Stomach (tissue), 4 donors: Measurements from ENCODE around the gene DCDC1.

Source experiments
- EP300 ChIP-seq: sonication (generic); formaldehyde crosslinking; IDR thresholded peaks from one replicate; pipeline ENCODE4 v1.6.1; 2017; ENCODE audit warnings: antibody characterized with exemption
- TF ChIP-seq, protein P1 (sequence below), 7 experiments: fragments of 450-650 bp in 4 of 7; fragments of 200-600 bp in 3 of 7; sonication (generic) in 3 of 7; IDR thresholded peaks; one replicate each; pipeline ENCODE4 v1.5.1; 2016 to 2019; ENCODE audit warnings: antibody characterized with exemption in 7 of 7, control low read depth in 2 of 7, mild to moderate bottlenecking in 1 of 7

DNA sequence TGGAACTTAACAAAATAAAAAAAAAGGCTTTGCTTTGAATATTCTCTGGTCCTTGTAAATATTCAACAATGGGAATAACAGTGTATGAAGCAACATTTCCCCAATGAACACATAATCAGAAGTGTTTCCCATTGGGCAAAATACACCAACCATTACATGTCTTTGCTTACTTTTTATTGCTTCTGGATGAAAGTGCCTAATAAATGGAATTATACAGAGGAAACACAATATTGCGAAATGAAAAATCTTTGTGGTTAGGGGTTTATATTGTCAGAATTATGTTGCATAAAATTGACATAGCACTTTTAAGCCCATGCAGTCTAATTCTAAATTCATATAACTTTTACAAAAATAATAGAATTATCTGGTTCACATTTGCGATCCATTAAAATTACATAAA, 386.4 kb downstream of the DCDC1 start:
- no peak for TF ChIP-seq EP300
- TF ChIP-seq, protein P1, sequence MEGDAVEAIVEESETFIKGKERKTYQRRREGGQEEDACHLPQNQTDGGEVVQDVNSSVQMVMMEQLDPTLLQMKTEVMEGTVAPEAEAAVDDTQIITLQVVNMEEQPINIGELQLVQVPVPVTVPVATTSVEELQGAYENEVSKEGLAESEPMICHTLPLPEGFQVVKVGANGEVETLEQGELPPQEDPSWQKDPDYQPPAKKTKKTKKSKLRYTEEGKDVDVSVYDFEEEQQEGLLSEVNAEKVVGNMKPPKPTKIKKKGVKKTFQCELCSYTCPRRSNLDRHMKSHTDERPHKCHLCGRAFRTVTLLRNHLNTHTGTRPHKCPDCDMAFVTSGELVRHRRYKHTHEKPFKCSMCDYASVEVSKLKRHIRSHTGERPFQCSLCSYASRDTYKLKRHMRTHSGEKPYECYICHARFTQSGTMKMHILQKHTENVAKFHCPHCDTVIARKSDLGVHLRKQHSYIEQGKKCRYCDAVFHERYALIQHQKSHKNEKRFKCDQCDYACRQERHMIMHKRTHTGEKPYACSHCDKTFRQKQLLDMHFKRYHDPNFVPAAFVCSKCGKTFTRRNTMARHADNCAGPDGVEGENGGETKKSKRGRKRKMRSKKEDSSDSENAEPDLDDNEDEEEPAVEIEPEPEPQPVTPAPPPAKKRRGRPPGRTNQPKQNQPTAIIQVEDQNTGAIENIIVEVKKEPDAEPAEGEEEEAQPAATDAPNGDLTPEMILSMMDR (IDR thresholded peaks at IDR 0.05) = no peak
